ENCODE measurements around the gene EMC8.

GRCh38 chr16:85750146-85750826 is 49.1 kb downstream of the EMC8 start:
- TF ChIP-seq ZNF324 (tag by site-specific recombination; IDR thresholded peaks at IDR 0.05), result no peak
- TF ChIP-seq ZNF37A (tag by site-specific recombination; IDR thresholded peaks at IDR 0.05), result no peak
- no peak for TF ChIP-seq ZNF639 (tag by site-specific recombination; IDR thresholded peaks at IDR 0.05)
- TF ChIP-seq KLF17 (tag by site-specific recombination; IDR thresholded peaks at IDR 0.05), result no peak
- TF ChIP-seq ZNF274 (IDR thresholded peaks at IDR 0.05; ENCODE audit: low read length), result no peak
- TF ChIP-seq ZNF274 (tag by site-specific recombination; IDR thresholded peaks at IDR 0.05; ENCODE audit: borderline replicate concordance), result no peak
- no peak for TF ChIP-seq ZNF311 (tag by site-specific recombination; IDR thresholded peaks at IDR 0.05; ENCODE audit: borderline replicate concordance)
- no peak for TF ChIP-seq KLF7 (tag by site-specific recombination; IDR thresholded peaks at IDR 0.05; ENCODE audit: borderline replicate concordance)
- no peak for TF ChIP-seq PBX3 (CRISPR knock-in tag; IDR thresholded peaks at IDR 0.05)
- no peak for TF ChIP-seq ZNF610 (tag by site-specific recombination; IDR thresholded peaks at IDR 0.05; ENCODE audit: borderline replicate concordance)
- 0 out of 2 replicates have a peak, but pooled peaks have one; percentile 37 for TF ChIP-seq CTCF (tag by site-specific recombination; IDR thresholded peaks at IDR 0.05)
- TF ChIP-seq ZBTB17 (tag by site-specific recombination; IDR thresholded peaks at IDR 0.05), result peak; percentile 60
- no peak for TF ChIP-seq KLF10 (tag by site-specific recombination; IDR thresholded peaks at IDR 0.05)

Measured in HEK293 (cell line).